HG03378 (cell line): ENCODE measurements around the gene SLC22A15.
A peak's percentile ranks its signal among the peaks of the same experiment; 100 is the strongest.
"Not testable (repeated sequence)": the region's sequence is repeated elsewhere in the genome, so short reads cannot be mapped to it uniquely, and the experiment has no call there.

Experiments
- ATAC-seq: cut with Tn5 transposase; IDR thresholded peaks from one replicate; pipeline ENCODE4 v1.9.1; 2021; ENCODE audit warnings: mild to moderate bottlenecking, moderate library complexity; ENCODE audit not compliant: unreplicated experiment

The SLC22A15 gene

DNA sequence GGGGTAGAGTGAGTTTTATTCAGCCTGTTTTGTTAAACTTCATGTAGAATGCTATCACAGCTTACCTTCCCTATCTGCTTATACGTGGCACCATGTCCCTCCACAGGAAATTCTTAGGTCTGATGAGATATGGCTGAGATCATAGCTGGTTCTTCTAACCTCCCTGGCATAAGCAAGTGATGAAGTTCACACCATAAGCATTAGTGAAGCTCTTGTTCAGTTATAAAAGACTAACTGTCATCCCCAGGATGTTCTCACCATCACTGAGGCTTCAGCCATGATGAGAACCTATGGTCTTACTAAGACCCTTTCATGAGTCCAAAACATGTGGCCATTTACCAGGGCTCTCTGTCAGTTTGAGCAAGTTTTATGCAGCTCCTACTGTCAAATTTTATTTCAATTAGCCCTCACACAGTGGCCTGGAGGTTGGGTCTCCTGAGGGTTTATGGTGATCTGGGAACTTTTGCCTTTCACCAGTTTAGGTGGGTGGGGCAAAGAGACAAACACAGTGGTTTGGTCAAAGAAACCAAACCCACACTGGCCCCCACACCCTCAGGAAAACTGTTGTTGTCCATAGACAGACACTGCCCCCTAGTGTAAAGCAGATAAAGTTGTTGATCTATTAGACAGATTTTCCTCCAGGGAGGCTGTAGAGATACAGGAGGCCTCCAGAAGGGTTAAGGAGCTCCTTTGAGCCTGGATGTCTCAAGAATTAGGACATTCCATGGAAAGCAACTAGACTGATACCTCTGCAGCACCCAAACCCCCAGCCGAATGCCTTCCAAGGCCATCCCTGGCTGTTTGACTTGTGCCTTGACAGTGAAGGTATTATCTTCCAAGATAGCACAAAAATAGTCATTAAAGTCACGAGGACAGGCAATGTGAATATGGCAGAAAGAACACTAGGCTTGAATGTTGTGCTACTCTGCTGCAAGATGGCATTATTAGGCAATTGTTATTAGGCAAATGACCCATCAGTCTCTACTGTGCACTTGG, 5.0 kb downstream of the SLC22A15 start:
- no peak for ATAC-seq

GRCh38 chr1:115982400-115982799, 6.1 kb downstream of the SLC22A15 start:
- no peak for ATAC-seq

DNA sequence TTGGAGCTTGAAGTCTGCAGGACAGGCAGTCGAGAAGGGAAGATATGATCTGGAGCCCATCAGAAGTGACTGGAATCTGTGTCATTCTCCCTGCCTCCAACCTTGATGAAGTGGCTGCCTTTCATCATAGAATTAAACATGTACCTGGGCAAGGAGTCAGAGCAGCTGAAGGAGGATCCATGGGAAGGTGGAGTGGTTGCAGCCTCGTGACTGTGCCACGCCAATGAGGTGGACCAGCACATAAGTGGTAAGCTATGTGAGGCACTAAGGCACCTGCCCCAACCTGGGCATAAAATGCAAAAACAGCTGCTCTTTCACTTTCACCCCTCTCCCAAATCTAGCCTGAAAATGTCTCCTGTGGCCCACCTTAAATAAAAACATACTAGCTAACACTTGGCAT, 7.3 kb downstream of the SLC22A15 start:
- ATAC-seq = no peak

GRCh38 chr1:115987623-115988022, 11.3 kb downstream of the SLC22A15 start:
- ATAC-seq = no peak

DNA sequence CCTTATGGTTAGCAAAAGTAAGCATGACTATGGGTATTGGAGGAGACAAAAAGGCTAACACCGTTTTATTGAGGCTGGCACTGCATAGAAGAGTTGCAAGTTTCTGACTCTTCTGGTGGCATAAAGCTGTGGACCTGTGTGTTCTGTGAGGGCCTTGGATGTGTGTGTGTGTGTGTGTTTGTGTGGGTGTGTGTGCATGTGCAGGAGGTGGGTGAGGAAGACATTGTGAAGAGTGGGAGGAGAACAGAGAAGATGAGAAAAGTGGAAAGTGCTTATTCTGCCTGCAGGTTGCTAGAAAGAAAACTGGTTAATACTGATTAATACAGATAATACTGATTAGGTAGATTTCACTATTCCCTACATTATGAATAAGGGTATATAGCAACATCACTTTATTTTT, 12.6 kb downstream of the SLC22A15 start:
- ATAC-seq = no peak

- ATAC-seq = no peak
Observed at GRCh38 chr1:115989699-115990098, 13.4 kb downstream of the SLC22A15 start.

DNA sequence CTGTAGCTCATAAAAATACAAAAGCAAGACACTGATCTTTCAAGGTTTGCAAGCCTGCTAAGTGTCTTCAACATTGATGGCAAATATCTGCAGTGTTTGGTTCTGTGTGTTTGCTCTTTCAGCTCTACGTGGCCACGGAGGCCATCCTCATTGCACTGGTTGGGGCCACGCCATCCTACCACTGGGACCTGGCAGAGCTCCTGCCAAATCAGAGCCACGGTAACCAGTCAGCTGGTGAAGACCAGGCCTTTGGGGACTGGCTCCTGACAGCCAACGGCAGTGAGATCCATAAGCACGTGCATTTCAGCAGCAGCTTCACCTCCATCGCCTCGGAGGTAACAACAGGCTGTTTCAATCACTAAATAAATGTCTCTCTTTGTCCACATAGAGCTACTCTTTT, 15.6 kb downstream of the SLC22A15 start:
- no peak for ATAC-seq

- ATAC-seq = not testable (repeated sequence)
Observed at GRCh38 chr1:115997921-115998320, 21.6 kb downstream of the SLC22A15 start.

GRCh38 chr1:116001739-116002487, 25.6 kb downstream of the SLC22A15 start:
- ATAC-seq = no peak

DNA sequence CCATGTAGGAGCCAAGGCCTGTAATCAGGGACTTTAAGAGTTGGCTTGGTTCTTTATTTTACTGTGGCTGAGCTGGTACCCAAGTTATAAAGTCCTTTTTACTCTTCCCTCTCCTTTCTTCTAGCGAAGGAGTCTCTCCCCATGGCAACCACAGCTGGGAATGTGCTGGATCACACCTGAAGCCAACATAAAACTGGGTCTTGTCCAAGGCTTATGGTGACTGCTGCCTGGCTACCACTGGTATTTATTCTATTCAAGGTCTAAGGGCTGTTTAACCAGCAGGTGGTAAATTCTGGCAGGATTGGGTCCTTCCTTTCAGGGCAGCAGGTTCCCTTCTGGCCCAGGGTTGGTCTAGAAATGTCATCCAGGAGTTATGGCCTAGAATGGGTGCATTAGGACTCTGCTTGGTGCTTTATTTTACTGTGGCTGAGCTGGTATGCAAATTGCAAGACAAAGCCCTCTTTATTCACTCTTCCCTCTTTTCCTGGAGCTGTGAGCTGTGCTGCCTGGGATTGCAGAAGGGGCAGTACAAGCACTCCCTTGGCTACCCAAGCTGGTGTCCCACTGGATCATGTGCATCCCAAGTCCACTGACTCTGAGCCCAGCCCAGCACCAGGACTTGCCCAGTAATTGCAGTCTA, 26.6 kb downstream of the SLC22A15 start:
- no peak for ATAC-seq

- no peak for ATAC-seq
Observed at GRCh38 chr1:116003823-116004222, 27.5 kb downstream of the SLC22A15 start.

- ATAC-seq = peak; percentile 94
Observed at GRCh38 chr1:116006486-116006964, 30.2 kb downstream of the SLC22A15 start.

DNA sequence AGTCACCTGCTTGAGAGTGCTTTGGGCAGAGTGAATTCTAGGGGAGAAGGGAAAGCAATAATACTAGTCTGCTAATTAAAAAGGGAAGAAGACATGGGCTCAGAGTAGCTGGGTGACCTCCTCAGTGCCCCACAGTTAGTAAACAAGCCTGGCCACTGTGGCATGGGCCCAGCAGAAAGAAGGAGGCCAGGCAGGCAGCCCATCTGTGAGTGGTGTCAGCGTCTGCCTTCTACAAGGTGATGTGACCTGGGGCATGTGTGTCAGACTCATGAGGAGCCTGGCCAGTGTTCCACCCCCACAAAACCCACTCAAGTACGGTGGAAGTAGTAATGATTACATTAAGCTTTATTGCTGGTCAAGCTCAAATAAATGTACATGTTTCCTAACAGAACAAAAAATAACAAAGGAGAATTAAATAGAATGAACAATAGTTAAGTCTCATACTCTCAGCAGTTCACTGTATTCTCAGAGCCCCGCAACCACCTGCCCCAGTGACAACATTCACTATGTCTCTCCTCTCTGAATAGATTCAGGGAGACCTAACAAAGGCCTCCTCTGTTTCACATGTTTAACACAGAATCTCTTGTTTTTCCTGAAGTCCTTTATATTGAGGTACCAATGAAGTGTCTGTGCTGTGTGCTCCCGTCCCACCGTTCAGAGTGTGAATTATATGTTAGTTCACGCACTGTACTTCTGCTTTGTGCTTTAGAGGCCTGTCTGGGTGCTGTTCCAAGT, 32.5 kb downstream of the SLC22A15 start:
- ATAC-seq = no peak

DNA sequence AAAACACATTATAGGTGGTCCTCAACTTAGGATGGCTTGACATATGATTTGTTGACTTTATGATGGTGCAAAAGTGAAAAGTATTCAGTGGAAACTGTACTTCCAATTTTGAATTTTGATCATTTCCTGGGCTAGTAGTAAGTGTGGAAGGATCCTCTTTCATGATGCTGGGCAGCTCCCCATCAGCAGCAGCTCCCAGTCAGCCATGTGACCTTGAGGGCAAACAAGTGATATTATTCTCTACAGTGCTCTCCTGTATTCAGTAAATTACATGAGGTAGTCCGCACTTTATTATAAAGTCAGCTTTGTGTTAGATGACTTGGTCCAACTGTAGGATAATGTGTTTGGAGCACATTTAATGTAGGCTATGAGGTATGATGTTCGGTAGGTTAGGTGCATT, 36.4 kb downstream of the SLC22A15 start:
- ATAC-seq = no peak

GRCh38 chr1:116015679-116016078, 39.4 kb downstream of the SLC22A15 start:
- ATAC-seq = no peak

DNA sequence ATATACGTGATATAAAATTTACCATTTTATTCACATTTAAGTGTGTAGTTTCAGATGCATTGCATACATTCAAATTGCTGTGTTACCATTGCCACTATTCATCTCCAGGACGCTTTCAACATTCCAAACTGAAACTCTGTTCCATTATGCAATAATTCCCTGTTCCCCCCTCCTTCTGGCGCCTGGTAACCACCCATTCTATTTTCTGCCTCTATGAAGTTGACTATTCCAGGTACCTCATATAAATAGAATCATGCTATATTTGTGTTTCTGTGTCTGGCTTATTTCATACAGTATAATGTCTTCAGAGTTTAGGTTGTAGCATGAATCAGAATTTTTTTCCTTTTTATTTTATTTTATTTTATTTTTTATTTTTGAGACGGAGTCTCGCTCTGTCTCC, 41.7 kb downstream of the SLC22A15 start:
- ATAC-seq = no peak

DNA sequence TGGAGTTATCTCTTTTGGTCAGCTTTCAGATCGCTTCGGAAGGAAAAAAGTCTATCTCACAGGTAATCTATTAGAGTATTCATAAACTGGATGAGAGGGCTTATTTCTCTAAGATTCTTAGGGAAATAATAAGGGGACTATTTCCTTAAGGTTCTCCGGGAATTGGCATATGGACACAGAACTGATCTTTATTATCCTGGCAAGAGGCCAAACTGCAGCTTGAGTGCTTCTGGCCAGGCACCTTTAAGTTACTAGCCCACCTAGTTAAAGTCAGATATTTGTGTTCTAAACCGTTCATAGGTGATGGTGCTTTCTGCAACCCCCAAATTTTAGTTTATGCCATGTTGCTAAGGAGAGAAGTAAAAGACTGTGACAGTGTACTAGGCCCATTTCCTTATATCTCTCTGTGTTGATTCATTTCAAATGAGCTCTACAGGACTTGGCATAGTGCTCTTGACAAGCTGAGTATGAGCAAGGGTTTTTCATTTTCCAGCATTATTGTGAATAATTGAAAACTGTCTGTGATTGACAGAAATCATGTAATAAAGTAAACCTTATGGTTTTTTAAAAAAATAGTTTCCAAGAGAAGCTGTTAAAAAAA, 43.4 kb downstream of the SLC22A15 start:
- ATAC-seq = no peak

GRCh38 chr1:116020668-116021272, 44.5 kb downstream of the SLC22A15 start:
- peak; percentile 88 for ATAC-seq

DNA sequence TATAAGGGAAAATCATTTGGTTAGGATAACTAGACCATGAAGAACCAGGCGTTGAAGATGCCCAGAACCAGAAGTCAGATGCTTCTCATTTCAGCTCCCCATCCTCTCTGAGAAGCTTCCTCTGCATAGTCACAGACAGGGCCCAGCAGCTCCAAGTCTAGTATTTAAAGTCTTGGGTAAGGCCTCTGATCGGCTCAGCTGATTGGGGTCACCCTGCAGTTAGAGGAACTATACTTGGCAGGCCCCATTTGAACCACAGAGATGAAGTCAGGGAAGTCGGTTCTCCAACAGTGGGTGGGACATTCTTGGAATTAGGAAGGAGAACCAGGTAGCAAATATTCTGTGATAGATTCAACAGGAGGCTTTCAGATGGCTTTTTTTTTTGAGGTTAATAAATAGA, 48.3 kb downstream of the SLC22A15 start:
- ATAC-seq = no peak

GRCh38 chr1:116026631-116027030, 50.3 kb downstream of the SLC22A15 start:
- no peak for ATAC-seq
